ENCODE results near the gene TRPM2. TPM values are rescaled to one million over a fixed set of nuclear protein-coding genes. Genes with fewer than 3 reads are reported as not detected.
A peak's percentile ranks its signal among the peaks of the same experiment; 100 is the strongest.

The TRPM2 gene
- total RNA-seq, 3 donors from 2014 or later (not counting 1 experiment from before 2014, with no cell fraction given) = 21.7 to 70.5 (median 25.2) TPM

- Mint-ChIP-seq H3K9me3 (no peaks in the 10 kb centered on the region), H3K4me3 (no peak overlapping the region), H3K36me3 (no peaks in the 10 kb centered on the region), H3K27ac (no peak overlapping the region), H3K4me1 (peaks cover 0 to 4% of the 10 kb centered on the region in 2 donors), H3K27me3 (ENCODE audit: low read depth in 2 of 2) (no peaks in the 10 kb centered on the region)
- ATAC-seq (no peak), DNase-seq (no peak)
- no peaks in the 10 kb centered on the region for H3K27me3 ChIP-seq (ENCODE audit: control insufficient read depth, insufficient read depth, low read length)
- WGBS (ENCODE audit: insufficient coverage) = 94% methylated on average over 25 of the region's 25 CpGs
- H3K9me3 ChIP-seq (ENCODE audit: control insufficient read depth, insufficient read depth, low read length) = no peaks in the 10 kb centered on the region
- no peaks in the 10 kb centered on the region for H3K4me1 ChIP-seq (ENCODE audit: control insufficient read depth, insufficient read depth, low read length)
- H3K36me3 ChIP-seq (ENCODE audit: control insufficient read depth, insufficient read depth, low read length) = peaks cover 12% of the 10 kb centered on the region
- no peak overlapping the region for H3K27ac ChIP-seq (ENCODE audit: low read length)
- no peak overlapping the region for H3K4me3 ChIP-seq (ENCODE audit: low read length)
- no peak for TF ChIP-seq CTCF (IDR thresholded peaks at IDR 0.05)
- intact Hi-C loops (cut with micrococcal nuclease) = no loop called here
Measured at GRCh38 chr21:44399955-44400790, 46.8 kb downstream of the TRPM2 start.

GRCh38 chr21:44400791-44401385 lies 47.5 kb downstream of the TRPM2 start:
- no peak for TF ChIP-seq CTCF (IDR thresholded peaks at IDR 0.05)

GRCh38 chr21:44401386-44402160 lies 48.2 kb downstream of the TRPM2 start:
- peaks cover 0 to 4% of the 10 kb centered on the region in 2 donors for H3K4me1 Mint-ChIP-seq
- ATAC-seq = no peak
- intact Hi-C loops (cut with micrococcal nuclease) = no loop called here
- H3K4me3 Mint-ChIP-seq = no peak overlapping the region
- no peaks in the 10 kb centered on the region for H3K9me3 Mint-ChIP-seq
- no peak overlapping the region for H3K4me3 ChIP-seq (ENCODE audit: low read length)
- 91% methylated on average over 32 of the region's 32 CpGs for WGBS (ENCODE audit: insufficient coverage)
- no peaks in the 10 kb centered on the region for H3K27me3 ChIP-seq (ENCODE audit: control insufficient read depth, insufficient read depth, low read length)
- DNase-seq = no peak
- H3K27ac Mint-ChIP-seq = peak overlapping the region in 1 of 2 donors; percentile 61
- no peaks in the 10 kb centered on the region for H3K36me3 Mint-ChIP-seq
- no peaks in the 10 kb centered on the region for H3K9me3 ChIP-seq (ENCODE audit: control insufficient read depth, insufficient read depth, low read length)
- H3K4me1 ChIP-seq (ENCODE audit: control insufficient read depth, insufficient read depth, low read length) = no peaks in the 10 kb centered on the region
- TF ChIP-seq CTCF (IDR thresholded peaks at IDR 0.05) = no peak
- peaks cover 20% of the 10 kb centered on the region for H3K36me3 ChIP-seq (ENCODE audit: control insufficient read depth, insufficient read depth, low read length)
- no peaks in the 10 kb centered on the region for H3K27me3 Mint-ChIP-seq (ENCODE audit: low read depth in 2 of 2)
- H3K27ac ChIP-seq (ENCODE audit: low read length) = no peak overlapping the region

More at GRCh38 chr21:44400791-44401385, 47.5 kb downstream of the TRPM2 start:
- H3K4me3 ChIP-seq (ENCODE audit: low read length) = no peak overlapping the region
- no peak for ATAC-seq
- no peaks in the 10 kb centered on the region for H3K4me1 ChIP-seq (ENCODE audit: control insufficient read depth, insufficient read depth, low read length)
- DNase-seq = no peak
- no peaks in the 10 kb centered on the region for H3K9me3 ChIP-seq (ENCODE audit: control insufficient read depth, insufficient read depth, low read length)
- H3K27me3 ChIP-seq (ENCODE audit: control insufficient read depth, insufficient read depth, low read length) = no peaks in the 10 kb centered on the region
- peaks cover 15% of the 10 kb centered on the region for H3K36me3 ChIP-seq (ENCODE audit: control insufficient read depth, insufficient read depth, low read length)
- H3K27me3 Mint-ChIP-seq (ENCODE audit: low read depth in 2 of 2) = no peaks in the 10 kb centered on the region
- no peak overlapping the region for H3K27ac Mint-ChIP-seq
- WGBS (ENCODE audit: insufficient coverage) = 87% methylated on average over 14 of the region's 14 CpGs
- H3K4me3 Mint-ChIP-seq = no peak overlapping the region
- H3K36me3 Mint-ChIP-seq = no peaks in the 10 kb centered on the region
- H3K9me3 Mint-ChIP-seq = no peaks in the 10 kb centered on the region
- peaks cover 0 to 4% of the 10 kb centered on the region in 2 donors for H3K4me1 Mint-ChIP-seq
- intact Hi-C loops (cut with micrococcal nuclease) = no loop called here
- no peak overlapping the region for H3K27ac ChIP-seq (ENCODE audit: low read length)
